ENCODE results near the gene SORCS3.

- TF ChIP-seq ZFP41 (CRISPR knock-in tag; IDR thresholded peaks at IDR 0.05; ENCODE audit: borderline replicate concordance) (no peak), CTCF (CRISPR knock-in tag; IDR thresholded peaks at IDR 0.05) (no peak), EZH2 (conservative IDR thresholded peaks at IDR 0.05; ENCODE audit: low read depth, low read length) (no peak), ZNF644 (CRISPR knock-in tag; IDR thresholded peaks at IDR 0.05; ENCODE audit: low read depth) (no peak), ZSCAN21 (CRISPR knock-in tag; IDR thresholded peaks at IDR 0.05; ENCODE audit: borderline replicate concordance) (no peak), ZNF350 (CRISPR knock-in tag; IDR thresholded peaks at IDR 0.05; ENCODE audit: borderline replicate concordance, low read depth) (no peak), CCAR2 (optimal IDR thresholded peaks at IDR 0.05; ENCODE audit: low read depth, low read length) (no peak), ZNF766 (CRISPR knock-in tag; IDR thresholded peaks at IDR 0.05; ENCODE audit: borderline replicate concordance) (no peak), ZNF121 (CRISPR knock-in tag; IDR thresholded peaks at IDR 0.05) (no peak), PTBP1 (IDR thresholded peaks at IDR 0.05; ENCODE audit: low read depth, low read length, poor library complexity, severe bottlenecking) (no peak), ZNF180 (CRISPR knock-in tag; IDR thresholded peaks at IDR 0.05; ENCODE audit: borderline replicate concordance, low read depth) (no peak), CEBPB (IDR thresholded peaks at IDR 0.05; ENCODE audit: borderline replicate concordance, low read depth, low read length) (no peak), ZNF513 (CRISPR knock-in tag; conservative IDR thresholded peaks at IDR 0.05) (no peak)
Observed at GRCh38 chr10:104850023-104850422, 208.9 kb downstream of the SORCS3 start.

All from HepG2 (cell line).